Hematopoietic multipotent progenitor cell treated with erythropoietin and hydrocortisone succinate and interleukin-3 and kit ligand, for 6 days (in vitro differentiated cells): ENCODE results near the gene TMPRSS9.
"Not testable (repeated sequence)": the region's sequence is repeated elsewhere in the genome, so short reads cannot be mapped to it uniquely, and the experiment has no call there.

ENCODE experiments used
- DNase-seq: peaks from one replicate; pipeline ENCODE4 v3.0.0-alpha.2; 2015

Gene TMPRSS9

DNA sequence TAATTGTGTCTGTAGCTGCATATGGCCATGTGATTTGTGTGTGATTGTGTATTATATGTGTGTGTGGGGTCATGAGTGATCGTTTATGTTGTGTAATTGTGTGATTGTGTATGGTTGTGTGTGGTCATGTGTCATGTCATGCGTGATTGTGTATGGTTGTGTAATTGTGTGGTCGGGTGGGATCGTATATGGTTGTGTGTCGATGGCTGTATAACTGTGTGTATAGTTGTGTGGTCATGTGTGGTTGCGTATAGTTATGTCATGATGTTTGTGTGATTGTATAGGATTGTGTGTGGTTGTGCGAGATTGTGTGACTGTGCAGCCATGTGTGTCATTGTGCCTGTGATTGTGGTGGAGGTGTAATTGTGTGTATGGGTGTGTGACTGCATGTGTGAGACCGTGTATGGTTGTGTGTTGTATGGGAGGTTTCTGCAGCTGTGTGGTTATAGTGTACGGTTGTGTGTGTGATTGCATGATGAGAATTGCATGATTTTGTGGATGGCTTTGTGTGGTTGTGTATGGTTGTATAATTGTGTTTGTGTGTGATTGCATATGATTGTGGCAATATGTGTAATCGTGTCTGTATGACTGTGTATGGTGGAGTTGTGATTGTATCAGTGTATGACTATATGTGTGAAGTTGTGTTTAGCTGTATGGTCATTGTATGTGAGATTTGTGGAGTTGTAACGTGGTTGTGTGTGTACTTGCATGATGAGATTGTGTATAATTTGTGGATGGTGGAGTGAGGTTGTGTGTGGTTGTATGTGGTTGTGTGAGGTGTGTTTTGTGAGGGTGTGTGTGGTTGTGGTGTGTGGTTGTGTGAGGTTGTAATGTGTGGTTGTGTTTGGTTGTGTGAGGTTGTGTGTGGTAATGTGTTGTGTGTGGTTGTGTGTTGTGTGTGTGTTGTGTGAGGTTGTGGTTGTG lies 2.2 kb downstream of the TMPRSS9 start:
- DNase-seq = no peak

DNA sequence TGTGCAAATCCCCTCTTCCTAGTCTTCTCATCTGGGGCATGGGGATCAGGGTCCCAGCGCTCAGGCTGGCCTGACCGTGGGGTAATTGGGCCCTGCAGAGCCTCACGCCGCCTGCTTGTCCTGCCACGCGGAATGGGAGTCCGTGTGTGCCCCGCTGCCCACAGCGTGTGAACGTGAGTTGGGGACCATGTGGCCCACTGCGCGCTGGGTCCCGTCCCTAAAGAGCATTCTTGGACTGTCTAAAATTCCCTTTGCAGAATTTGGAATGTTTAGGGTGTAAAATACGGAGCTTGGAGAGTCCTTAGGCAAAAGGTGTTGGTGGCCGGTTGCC lies 2.9 kb downstream of the TMPRSS9 start:
- no peak for DNase-seq

DNA sequence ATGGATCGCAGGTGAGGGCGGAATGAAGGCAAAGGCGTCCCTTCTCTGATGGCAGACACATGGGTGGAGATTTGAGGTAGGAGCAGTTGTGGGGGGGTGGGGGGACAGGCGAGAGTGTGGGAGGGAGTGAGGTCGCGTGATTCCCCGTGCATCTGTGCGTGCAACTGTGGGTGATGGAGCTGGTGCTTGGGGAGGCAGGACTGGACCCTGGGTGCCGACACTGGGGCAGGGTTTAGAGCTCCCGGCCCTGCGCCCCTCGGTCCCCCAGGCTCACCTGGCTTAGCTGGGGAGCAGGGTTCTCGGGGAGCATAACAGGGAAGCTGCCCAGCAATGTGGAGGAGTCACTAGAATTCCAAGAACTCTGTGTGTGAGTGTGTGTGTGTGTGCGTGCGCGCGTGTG lies 3.4 kb downstream of the TMPRSS9 start:
- DNase-seq = no peak

DNA sequence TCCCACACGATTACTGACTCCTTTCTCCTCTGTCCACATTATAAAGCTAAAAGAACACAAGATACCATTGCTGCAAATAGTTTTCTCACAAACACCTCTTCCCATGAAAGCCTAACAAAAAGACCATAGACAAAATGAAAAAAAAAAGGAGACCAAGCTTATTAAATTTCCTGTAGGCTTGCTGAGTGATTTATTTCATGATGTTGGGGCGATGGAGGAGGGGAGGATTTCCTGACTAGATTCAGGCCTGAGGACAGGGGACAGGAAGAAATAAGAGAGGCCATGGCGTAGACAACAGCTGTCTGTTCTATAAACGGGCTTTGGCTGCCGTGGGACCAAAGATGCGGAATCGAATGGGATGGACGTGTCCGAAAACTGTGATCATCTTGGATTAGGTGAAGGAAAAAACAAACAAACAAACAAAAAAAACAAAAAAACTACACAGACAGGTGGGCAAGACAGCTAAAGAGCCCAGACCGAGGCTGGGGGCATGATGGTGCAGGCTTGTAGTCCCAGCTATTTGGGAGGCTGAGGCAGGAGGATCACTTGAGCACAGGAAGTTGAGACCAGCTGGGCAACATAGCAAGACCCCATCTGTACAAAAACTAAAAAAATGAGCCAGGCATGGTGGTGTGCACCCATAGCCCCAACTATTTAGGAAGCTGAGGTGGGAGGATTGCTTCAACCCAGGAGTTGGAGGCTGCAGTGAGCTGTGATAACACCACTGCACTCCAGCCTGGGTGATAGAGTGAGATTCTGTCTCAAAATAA lies 5.3 kb downstream of the TMPRSS9 start:
- DNase-seq = no peak

DNA sequence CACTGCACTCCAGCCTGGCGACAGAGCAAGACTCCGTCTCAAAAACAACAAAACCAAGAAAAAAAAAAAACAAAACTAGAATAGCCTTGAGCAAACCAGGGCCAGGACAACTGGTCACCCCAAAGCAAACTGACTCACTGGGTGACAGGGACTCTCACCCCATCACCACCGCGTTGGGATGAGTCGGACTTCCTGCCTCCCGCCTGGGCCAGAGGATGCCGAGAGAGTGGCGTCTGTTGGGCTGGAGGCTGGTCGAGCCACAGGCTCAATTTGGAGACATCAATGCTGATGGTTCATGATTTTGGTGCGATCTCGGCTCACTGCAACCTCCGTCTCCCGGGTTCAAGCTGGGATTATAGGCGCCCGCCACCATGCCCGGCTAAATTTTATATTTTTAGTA lies 11.6 kb downstream of the TMPRSS9 start:
- no peak for DNase-seq

DNA sequence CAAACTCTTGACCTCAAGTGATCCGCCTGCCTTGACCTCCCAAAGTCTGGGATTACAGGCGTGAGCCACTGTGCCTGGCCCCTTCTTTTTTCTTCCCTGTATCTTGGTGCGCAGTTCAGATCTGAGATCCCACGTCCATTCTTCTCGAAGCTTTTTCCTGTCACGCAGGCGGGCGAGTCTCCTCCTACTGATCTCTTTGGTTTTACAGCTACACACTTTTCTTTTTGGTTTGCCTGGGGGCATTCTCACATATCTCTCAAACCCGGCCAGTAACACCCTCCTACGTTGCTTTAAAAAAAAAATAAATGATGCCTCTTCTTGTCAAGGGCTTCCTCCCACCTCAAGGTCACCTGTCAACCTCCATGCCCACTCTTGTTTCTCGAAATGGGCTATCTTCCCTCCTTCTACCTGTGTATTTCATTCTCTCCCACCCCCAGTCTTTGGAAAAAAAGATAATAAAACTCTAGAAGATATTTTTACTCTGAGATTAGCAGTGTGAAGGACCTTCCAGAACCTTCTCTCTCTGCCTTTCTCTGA lies 12.1 kb downstream of the TMPRSS9 start:
- no peak for DNase-seq

DNA sequence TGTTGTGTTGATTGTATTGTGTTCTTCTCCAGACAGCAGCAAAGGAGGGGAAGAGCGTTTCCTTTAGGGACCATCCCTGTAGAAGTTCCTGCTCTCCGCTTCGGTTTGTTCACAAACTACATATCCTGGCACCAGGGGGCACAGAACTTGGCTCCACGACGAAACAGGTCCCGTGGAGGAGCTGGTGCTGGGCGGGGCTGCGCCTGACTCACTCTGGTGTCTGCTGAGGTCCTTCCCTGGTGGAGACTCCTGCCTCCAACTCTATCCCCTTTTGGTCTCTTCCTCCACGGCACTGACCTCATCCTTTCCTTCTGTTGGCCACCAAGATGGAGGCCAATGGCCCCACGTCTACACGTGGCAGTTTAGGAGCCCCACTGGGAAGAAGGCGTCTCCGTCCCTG lies 14.7 kb downstream of the TMPRSS9 start:
- no peak for DNase-seq

DNA sequence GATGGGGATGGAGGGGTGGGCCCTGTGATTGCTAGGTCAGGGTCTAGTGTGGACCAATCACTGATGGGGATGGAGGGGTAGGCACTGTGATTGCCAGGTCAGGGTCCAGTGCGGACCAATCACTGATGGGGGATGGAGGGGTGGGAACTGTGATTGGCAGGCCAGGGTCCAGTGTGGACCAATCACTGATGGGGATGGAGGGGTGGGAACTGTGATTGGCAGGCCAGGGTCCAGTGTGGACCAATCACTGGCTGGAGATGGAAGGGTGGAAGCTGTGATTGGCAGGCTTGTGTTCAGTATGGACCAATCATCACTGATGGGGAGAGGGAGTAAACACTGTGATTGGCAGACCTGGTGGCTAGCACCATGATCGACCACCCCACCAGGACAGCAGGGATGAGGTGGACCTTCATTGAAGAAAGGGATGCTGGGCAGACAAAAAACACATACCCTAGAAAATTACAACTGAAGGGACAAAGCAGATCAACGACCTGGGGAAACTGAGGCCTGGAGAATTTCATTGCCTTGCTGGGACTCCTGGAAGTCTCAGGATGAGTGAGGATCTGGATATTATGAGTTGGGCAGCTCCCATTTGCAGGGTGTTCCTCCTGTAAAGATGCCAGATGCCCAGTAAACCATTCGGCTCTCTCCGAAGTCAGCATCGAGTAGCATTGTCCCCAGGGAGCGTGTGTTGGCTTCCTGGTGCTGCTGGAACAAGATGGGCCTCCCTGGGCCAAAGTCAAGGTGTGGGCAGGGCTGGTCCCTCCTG lies 15.5 kb downstream of the TMPRSS9 start:
- DNase-seq = no peak

DNA sequence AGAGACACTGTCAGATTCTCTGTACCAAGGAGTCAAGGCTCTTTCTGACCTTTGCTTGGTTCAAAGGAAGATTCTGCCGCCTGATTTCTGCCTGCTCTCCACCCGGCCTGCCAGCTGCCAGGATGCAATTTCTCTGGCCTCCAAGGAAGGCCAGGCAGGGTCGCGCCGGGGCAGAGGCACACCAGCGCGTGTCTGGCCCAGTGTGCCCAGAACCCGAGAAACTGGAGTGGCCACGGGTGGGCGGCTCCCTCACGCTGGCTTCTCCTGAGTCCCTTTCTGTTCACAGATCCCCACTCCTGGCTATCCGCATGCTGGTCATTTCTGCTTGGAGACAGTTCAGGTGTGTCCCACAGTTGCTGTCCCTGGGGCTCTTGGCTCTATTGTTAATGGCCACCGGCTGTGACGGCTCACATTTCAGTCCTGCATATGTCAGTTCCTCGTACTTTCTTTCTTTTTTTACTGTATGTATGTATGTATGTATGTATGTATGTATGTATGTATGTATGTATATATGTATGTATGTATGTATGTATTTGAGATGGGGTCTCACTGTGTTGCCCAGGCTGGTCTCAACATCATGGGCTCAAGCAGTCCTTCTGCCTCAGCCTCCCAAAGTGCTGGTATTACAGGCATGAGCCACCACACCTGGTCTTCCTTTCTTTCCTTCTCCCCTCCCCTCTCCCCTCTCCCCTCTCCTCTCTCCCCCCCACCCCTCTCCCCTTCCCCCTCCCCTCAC lies 16.9 kb downstream of the TMPRSS9 start:
- DNase-seq = no peak

DNA sequence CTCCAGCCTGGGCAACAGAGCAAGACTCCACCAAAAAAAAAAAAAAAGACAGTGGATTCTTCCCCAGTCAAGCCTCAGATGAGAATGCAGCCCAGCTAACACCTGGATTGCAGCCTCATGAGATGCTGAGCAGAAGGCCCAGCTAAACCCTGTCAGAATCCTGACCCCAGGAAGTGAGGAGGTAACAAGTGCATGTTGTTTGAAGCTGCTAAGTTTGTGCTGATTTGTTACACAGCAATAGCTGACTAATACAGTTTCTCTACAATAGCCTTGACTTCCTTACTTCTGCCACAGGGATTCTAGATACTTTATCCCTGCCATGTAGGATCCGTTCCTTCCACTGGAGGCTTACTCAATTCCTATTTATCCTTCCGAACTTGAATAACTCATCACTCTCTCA lies 20.5 kb downstream of the TMPRSS9 start:
- no peak for DNase-seq

DNA sequence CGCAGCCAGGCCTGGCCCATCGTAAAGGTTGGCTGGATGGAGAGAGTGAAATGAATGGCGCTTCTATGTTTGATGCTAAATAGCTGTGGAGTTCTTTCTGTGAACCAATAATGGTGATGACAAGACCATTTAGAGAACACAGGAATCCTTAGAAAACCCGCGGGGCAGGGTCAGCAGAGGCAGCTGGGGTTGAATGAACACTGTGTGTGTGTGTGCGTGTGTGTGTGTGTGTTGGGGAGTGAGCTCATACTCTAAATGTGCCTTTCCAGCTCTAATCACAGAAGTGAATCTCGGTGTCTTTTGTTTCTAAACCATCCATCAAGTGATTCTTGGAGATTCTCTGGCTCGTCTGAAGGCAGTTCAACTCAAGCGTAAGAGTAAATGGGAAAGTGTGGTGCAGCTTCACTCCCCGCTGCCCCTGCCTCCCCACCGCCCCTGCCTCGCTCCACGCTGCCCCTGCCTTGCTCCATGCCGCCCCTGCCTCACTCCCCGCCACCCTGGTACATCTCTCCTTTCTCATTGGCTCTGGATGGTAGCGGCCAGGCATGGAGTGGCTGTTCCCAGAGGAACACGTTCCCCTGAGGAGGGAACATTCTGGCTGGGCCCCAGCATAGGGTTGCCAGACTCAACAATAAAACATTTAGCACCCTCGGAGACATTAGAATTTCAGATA lies 21.2 kb downstream of the TMPRSS9 start:
- DNase-seq = no peak

DNA sequence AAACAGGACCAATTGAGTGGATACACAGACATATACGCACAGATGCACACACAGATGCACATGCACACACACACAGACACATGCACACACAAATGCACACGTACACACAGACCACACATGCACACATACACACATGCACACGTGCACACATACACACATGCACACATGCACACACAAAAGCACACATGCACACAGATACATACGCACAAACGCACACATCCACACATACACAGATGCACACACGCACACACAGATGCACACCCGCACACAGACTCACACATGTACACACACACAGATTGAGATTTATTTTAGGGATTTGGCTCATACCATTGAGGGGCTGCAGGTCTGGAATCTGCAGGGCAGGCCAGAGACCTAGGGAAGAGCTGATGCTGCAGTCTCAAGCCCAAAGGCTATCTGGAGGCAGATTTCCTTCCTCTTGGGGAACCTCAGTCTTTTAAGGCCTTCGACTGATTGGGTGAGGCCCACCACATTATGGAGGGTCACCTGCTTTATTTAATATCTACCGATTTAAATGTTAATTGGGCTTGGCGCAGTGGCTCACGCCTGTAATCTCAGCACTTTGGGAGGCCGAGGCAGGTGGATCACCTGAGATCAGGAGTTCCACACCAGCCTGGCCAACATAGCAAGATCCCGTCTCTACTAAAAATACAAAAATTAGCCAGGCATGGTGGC lies 22.6 kb downstream of the TMPRSS9 start:
- DNase-seq = no peak

DNA sequence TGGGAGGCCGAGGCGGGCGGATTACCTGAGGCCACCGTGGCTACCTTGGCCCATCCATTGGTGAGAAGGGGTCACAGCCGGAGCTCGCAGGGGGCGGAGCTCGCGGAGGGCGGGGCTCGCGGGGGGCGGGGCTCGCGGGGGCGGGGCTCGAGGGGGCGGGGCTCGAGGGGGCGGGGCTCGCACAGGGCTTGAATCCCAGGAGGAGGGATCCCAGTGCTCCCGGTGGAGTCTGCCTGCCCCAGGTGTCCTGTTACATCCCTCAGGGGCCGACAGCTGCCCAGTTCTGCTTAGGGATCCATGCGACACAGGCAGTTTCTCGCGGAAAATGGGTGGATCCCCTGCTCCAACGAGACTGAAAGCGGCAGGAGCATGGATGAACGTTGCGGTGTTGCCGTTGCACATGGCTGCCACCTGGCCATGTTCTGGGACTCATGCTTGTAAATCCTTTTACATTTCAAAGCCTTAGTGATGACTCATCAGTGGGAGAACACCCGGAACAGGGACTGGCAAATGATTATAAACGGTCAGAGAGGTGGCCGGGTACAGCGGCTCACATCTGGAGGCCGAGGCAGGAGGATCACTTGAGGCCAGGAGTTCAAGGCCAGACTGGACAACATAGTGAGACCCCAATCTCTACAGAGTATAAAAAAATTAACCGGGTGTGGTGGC lies 25.1 kb downstream of the TMPRSS9 start:
- no peak for DNase-seq

DNA sequence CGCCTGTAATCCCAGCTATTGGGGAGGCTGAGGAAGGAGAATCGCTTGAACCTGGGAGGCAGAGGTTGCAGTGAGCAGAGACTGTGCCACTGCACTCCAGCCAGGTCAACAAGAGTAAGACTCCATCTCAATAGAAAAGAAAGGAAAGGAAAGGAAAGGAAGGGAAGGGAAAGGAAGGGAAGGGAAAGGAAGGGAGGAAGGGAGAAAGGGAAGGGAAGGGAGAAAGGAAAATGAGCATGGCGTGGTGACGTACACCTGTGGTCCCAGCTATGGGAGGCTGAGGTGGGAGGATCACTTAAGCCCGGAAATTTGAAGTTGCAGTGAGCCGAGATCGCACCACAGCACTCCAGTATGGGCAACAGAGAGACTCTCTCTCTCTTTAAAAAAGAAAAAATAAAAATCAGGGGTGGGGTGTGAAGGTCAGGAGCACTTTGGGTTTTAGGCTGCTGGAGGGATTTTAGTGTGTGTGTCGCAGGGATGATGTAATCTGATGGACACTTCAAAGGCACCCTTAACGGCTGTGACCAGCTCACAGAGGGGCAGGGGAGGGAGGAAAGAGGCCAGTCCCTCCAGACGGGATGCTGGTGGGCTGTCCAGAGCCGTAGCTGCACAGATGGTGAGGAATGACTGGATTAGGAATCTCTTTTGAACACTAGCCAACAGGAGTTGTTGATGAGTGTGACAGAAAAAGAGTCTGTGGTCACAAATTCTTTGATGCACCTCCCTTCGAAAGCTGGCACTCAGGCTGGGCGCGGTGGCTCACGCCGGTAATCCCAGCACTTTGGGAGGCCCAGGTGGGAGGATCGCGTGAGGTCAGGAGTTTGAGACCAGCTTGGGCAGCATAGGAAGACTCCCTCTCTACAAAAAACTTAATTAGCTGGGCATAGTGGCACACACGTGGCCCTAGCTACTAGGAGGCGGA lies 27.6 kb downstream of the TMPRSS9 start:
- DNase-seq = no peak

DNA sequence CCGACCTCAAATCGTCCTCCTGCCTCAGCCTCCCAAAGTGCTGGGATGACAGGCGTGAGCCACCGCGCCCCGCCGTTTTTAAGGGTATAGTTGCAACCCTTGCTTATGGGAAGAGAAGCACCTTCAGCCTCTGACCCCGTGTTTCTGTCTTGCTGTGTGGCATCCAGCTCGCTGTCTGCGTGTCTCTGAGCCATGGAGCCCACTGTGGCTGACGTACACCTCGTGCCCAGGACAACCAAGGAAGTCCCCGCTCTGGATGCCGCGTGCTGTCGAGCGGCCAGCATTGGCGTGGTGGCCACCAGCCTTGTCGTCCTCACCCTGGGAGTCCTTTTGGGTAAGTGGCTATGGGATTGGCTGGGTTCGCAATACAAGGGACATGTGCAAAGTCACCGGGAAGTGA lies 29.5 kb downstream of the TMPRSS9 start:
- no peak for DNase-seq

DNA sequence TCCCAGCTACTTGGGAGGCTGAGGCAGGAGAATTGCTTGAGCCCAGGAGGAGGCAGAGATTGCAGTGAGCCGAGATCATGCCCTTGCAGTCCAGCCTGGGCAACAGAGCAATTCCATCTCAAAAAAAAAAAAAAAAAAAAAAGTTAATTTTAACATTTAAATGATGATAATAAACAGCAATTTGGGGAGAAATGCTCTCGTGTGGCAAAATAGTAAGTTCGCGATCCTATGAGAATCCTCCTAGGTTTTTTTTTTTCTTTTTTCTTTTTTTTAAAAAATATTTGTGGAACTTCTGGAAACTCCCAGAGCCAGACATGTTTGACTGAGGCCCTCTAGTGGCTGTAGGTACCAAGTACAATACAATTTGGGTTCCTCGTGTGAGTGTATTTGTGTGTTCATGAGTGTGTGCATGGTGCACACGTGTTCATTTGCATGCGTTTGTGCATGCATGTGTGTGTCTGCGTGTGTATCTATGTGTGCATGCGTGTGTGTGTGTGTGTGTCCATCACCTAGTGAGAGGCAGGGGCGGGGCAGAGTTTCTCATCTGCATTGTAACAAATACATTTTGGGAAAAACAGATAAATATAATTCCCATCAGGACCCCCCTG lies 31.2 kb downstream of the TMPRSS9 start:
- peak; percentile 86 for DNase-seq

DNA sequence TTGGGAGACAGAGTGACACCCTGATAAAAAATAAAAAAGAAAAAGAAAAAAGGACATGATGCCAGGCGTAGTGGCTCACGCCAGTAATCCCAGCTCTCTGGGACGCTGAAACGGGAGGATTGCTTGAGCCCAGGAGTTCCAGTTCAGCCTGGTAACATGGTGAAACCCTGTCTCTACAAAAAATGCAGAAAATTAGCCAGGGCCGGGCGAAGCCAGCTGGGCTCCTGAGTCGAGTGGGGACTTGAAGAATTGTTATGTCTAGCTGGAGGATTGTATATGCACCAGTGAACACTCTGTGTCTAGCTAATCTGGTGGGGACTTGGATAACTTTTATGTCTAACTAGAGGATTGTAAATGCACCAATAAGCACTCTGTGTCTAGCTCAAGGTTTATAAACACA lies 32.3 kb downstream of the TMPRSS9 start:
- DNase-seq = no peak

DNA sequence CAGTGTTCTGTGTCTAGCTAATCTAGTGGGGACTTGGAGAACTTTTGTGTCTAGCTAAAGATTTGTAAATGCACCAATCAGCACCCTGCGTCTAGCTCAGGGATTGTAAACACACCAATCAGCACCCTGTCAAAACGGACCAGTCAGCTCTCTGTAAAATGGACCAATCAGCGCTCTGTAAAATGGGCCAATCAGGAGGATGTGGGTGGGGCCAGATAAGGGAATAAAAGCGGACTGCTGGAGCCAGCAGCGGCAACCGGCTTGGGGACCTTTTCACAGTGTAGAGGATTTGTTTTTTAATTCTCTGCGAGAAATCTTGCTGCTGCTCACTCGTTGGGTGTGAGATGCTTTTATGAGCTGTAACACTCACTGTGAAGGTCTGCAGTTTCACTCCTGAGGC lies 32.8 kb downstream of the TMPRSS9 start:
- not testable (repeated sequence) for DNase-seq

DNA sequence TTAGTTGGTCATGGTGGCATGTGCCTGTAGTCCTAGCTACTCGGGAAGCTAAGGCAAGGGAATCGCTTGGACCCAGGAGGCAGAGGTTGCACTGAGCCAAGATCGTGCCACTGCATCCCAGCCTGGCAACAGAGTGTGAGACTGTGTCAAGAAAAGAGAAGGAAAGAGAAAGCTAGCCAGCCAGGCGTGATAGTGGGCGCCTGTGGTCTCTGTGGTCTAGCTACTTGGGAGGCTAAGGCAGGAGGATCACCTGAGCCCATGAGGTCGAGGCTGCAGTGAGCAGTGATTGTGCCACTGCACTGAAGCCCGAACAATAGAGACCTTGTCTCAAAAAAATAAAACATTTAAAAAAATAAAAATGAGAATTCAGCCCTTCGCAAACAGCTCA lies 34.0 kb downstream of the TMPRSS9 start:
- DNase-seq = no peak
